ENCODE results near the gene DPY19L2.

The DPY19L2 gene

GRCh38 chr12:63521706-63522105 is 146.6 kb downstream of the DPY19L2 start:
- DNase-seq, result no peak
